Measurements from ENCODE around the gene CAMK2B. TPM values are rescaled to one million over a fixed set of nuclear protein-coding genes. Genes with fewer than 3 reads are reported as not detected.

The CAMK2B gene
- total RNA-seq, 4 donors from 2014 or later: 35.3 to 64.8 (median 46.0) TPM

DNA sequence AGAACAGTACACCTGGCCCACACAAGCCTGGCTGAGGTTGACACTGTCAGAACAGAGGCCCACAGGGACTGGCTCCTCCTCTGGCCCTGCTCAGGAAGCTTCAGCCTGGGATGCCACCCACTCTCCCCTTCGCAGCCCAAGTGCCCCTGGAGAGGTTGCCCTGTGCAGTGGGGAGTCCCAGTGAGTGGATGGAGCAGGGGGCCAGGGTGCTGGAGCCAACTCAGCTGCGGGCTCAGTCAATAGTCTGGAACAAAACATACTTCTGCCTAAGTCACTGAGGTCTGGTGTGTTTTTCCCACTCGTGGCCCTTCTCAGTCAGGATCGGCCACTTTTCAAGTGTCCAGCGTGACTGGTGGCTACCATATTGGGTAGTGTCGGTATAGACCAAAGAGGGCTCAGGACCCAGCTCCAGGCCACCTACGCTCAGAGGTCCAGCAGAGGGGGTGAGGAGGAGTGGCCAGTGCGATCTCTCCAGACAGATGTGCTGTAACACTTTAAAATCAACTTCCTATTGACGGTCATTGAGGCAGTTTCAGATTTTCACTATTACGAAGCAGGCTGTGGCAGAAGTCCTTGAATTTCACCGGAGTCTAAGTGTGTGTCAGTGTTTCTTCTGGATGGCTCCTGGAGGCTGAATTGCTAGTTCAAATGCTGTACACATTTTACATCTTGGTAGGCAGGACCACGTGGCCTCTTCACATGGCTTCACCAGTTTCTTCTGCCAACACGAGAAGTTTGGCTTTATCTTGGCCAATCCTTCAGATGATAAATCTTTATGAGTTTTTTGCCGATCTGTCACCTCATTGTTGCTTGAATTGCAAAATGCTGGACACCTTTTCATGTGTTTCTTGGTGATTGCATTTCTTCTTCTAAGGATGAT, 135.2 kb downstream of the CAMK2B start:
- no peak for DNase-seq
- Histone ChIP-seq H3K4me1 (no peaks in the 10 kb centered on the region), H3K4me3 (no peak overlapping the region), H3K36me3 (no peaks in the 10 kb centered on the region), H3K27ac (no peak overlapping the region), H3K27me3 (no peaks in the 10 kb centered on the region), H3K9me3 (no peaks in the 10 kb centered on the region)
- TF ChIP-seq, protein P1, sequence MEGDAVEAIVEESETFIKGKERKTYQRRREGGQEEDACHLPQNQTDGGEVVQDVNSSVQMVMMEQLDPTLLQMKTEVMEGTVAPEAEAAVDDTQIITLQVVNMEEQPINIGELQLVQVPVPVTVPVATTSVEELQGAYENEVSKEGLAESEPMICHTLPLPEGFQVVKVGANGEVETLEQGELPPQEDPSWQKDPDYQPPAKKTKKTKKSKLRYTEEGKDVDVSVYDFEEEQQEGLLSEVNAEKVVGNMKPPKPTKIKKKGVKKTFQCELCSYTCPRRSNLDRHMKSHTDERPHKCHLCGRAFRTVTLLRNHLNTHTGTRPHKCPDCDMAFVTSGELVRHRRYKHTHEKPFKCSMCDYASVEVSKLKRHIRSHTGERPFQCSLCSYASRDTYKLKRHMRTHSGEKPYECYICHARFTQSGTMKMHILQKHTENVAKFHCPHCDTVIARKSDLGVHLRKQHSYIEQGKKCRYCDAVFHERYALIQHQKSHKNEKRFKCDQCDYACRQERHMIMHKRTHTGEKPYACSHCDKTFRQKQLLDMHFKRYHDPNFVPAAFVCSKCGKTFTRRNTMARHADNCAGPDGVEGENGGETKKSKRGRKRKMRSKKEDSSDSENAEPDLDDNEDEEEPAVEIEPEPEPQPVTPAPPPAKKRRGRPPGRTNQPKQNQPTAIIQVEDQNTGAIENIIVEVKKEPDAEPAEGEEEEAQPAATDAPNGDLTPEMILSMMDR (IDR thresholded peaks at IDR 0.05 in 4 of 5, conservative IDR thresholded peaks at IDR 0.05 in 1 of 5): no peak
- no peak for TF ChIP-seq POLR2A (IDR thresholded peaks at IDR 0.05)
- intact Hi-C loops (cut with DNase I; ENCODE audit: low total_unique reads) (no loop called here), in situ Hi-C loops (cut with MboI; ENCODE audit: low sequenced_read_pairs in 4 of 4) (no loop called here)
- no peak for ATAC-seq

DNA sequence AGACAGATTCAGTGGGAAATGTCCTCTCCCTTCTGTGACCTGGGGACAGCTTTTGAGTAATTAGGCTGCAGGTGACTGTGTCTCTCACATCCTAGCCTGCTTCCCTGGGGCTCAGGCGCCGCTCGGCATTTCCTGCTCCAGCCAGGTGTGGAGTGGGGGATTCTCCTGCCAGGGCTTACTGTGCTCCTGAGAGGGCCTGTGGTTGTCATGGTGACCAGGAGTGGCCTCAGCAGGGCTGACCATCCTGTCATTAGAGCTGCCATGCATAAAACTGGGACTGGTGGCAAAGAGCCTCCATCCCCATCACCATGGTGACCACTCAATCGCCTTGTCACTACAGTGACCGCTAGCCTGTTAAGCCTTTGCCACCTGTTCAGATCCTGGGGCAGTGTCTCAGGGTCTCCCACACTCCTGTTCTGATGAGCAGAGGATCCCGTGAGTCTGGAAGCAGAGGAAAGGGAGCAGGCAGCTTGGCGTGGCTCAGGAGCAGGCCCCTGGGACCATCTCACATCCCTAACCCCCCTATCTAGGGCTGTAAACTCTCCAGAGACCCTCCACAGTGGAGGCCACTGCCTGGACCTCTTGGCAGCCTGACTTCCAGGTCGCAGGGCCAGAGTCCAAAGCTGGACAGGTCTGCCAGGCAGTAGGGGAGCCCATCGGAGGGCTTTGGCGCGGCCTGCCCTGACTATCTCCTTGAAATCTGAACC, 136.0 kb downstream of the CAMK2B start, which contains the start of gene GCK:
GCK (minus strand) TSS at position 154 of the 707 bp plus-strand sequence. CDS start 486 bp downstream, outside the sequence.
- Histone ChIP-seq H3K4me1 (no peaks in the 10 kb centered on the region), H3K9me3 (no peaks in the 10 kb centered on the region), H3K27ac (no peak within 1 kb of the TSS), H3K27me3 (no peaks in the 10 kb centered on the region), H3K36me3 (no peaks in the 10 kb centered on the region), H3K4me3 (no peak within 1 kb of the TSS)
- TF ChIP-seq, protein P1 (IDR thresholded peaks at IDR 0.05 in 4 of 5, conservative IDR thresholded peaks at IDR 0.05 in 1 of 5): no peak
- no peak for TF ChIP-seq POLR2A (IDR thresholded peaks at IDR 0.05)
- in situ Hi-C loops (cut with MboI; ENCODE audit: low sequenced_read_pairs in 4 of 4): no loop called here
- DNase-seq: no peak
- no peak for ATAC-seq
- intact Hi-C loops (cut with DNase I; ENCODE audit: low total_unique reads): no loop called here

DNA sequence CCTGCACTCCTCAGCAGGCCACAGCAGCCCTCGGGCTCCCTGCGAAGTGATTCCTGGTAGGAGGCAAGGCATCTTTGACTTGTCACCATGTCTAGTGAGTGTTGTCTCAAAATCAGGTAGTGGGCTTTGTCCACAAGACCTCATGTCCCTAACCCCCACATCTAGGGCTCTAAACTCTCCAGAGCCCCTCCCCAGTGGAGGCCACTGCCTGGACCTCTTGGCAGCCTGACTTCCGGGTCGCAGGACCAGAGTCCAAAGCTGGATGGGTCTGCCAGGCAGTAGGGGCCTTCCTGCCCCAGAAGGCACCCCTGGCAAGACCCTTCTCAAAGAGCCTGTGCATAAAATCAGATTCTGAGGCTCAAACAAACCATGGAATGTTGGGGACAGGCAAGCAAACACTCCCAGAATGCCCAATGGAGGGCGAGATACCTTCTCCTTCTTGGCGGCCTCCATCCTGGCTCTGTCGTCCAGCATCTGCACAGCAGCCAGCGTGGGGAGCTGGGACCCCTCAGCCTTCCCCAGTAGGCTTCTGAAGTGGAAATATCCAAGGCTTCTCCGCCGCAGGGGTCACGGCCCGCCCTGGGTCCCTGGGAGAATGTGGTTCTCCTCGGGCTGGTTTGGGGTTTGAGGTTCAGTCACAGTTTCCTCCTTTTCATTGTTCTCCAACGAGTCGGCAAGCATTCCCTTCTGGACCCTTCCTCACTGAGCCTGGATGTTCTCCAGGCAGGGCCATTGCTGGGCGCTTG, 136.7 kb downstream of the CAMK2B start:
- ATAC-seq: no peak
- no peaks in the 10 kb centered on the region for H3K4me1 ChIP-seq
- in situ Hi-C loops (cut with MboI; ENCODE audit: low sequenced_read_pairs in 4 of 4) (no loop called here), intact Hi-C loops (cut with DNase I; ENCODE audit: low total_unique reads) (no loop called here)
- H3K4me3 ChIP-seq: no peak overlapping the region
- no peak for TF ChIP-seq POLR2A (IDR thresholded peaks at IDR 0.05)
- TF ChIP-seq, protein P1 (IDR thresholded peaks at IDR 0.05 in 4 of 5, conservative IDR thresholded peaks at IDR 0.05 in 1 of 5): no peak
- no peak for DNase-seq
- H3K36me3 ChIP-seq: no peaks in the 10 kb centered on the region
- no peaks in the 10 kb centered on the region for H3K27me3 ChIP-seq
- no peak overlapping the region for H3K27ac ChIP-seq
- H3K9me3 ChIP-seq: no peaks in the 10 kb centered on the region

DNA sequence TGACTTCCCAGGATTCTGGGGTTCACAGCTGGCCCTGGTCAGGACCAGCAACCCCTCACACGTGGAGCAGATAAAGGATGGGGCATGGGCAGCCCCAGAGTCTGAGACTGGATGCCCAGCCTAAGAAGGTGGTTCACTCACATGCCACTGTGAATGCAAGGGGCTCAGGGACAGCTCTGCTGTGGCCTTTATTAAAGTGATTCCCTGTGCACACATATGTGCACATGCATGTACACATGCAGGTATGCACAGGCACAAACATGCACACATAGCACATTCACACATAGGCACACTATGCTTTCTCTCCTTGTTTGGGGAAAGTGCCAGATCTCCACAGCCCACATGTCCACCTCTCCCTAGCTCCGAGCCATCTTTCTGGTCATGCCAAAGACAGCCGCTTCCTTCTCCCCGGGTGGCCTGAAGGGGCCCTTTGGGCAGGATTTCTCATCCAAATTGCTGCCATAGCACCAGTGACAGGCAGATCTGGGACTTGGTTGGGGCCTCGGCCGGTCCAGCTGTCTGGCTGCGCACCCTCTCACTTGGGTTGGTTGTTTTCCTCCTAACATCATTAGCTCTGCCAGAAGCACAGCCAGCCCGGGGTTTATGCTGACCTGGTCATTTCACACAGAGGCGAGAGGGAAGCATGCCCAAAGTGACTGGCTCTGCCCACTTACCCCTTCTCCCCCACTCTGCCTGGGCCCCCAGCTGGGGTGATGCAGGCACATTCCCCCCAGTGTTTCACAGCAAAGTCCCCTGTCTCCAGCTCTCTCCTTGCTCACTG, 137.6 kb downstream of the CAMK2B start:
- TF ChIP-seq, protein P1 (IDR thresholded peaks at IDR 0.05 in 4 of 5, conservative IDR thresholded peaks at IDR 0.05 in 1 of 5): no peak
- TF ChIP-seq POLR2A (IDR thresholded peaks at IDR 0.05): no peak
- Histone ChIP-seq H3K4me1 (no peaks in the 10 kb centered on the region), H3K4me3 (no peak overlapping the region), H3K27me3 (no peaks in the 10 kb centered on the region), H3K27ac (no peak overlapping the region), H3K36me3 (no peaks in the 10 kb centered on the region), H3K9me3 (no peaks in the 10 kb centered on the region)
- DNase-seq: no peak
- in situ Hi-C loops (cut with MboI; ENCODE audit: low sequenced_read_pairs in 4 of 4) (no loop called here), intact Hi-C loops (cut with DNase I; ENCODE audit: low total_unique reads) (no loop called here)
- ATAC-seq: no peak

Data from gastrocnemius medialis (tissue), 4 donors.